Endodermal cell (in vitro differentiated cells): ENCODE results near the gene ENKUR. TPM values are rescaled to one million over a fixed set of nuclear protein-coding genes. Genes with fewer than 3 reads are reported as not detected.

Experiments used
- DNase-seq: peaks from one replicate; pipeline ENCODE4 v3.0.0-alpha.2; 2017
- H3K27ac ChIP-seq: 2 replicates; pipeline ENCODE4 v1.5.1; 2013; ENCODE audit warnings: mild to moderate bottlenecking, low read depth, low read length, moderate library complexity
- H3K27me3 ChIP-seq: 2 replicates; pipeline ENCODE4 v1.6.1; 2013; ENCODE audit warnings: mild to moderate bottlenecking, low read length, moderate library complexity; ENCODE audit not compliant: insufficient read depth, control insufficient read depth, poor library complexity, severe bottlenecking
- H3K36me3 ChIP-seq: 2 replicates; pipeline ENCODE4 v1.7.0; 2013; ENCODE audit warnings: mild to moderate bottlenecking, low read length, moderate library complexity; ENCODE audit not compliant: control insufficient read depth, insufficient read depth
- H3K4me1 ChIP-seq: one replicate; pipeline ENCODE4 v1.7.0; 2013; ENCODE audit warnings: low read length; ENCODE audit not compliant: control insufficient read depth, insufficient read depth
- H3K4me3 ChIP-seq: 2 replicates; pipeline ENCODE4 v1.5.1; 2013; ENCODE audit warnings: mild to moderate bottlenecking, low read length, moderate library complexity
- H3K9ac ChIP-seq: 2 replicates; pipeline ENCODE4 v1.6.1; 2013; ENCODE audit warnings: mild to moderate bottlenecking, low read length, moderate library complexity; ENCODE audit not compliant: poor library complexity, severe bottlenecking; ENCODE audit errors: extremely low read depth
- H3K9me3 ChIP-seq: 2 replicates; pipeline ENCODE4 v1.6.1; 2013; ENCODE audit warnings: mild to moderate bottlenecking, low read length, moderate library complexity; ENCODE audit not compliant: control insufficient read depth
- H3K27ac Mint-ChIP-seq: 2 replicates; pipeline ENCODE4 v1.8.0; 2020; ENCODE audit warnings: mixed read lengths
- H3K27me3 Mint-ChIP-seq: 2 replicates; pipeline ENCODE4 v1.8.0; 2021; ENCODE audit warnings: mild to moderate bottlenecking, mixed read lengths; ENCODE audit not compliant: insufficient read depth
- H3K36me3 Mint-ChIP-seq: 2 replicates; pipeline ENCODE4 v1.8.0; 2020; ENCODE audit warnings: low read depth, mixed read lengths
- H3K4me1 Mint-ChIP-seq: 2 replicates; pipeline ENCODE4 v1.8.0; 2020; ENCODE audit warnings: mixed read lengths
- H3K4me3 Mint-ChIP-seq: 2 replicates; pipeline ENCODE4 v1.8.0; 2020; ENCODE audit warnings: mild to moderate bottlenecking, moderate library complexity, mixed read lengths
- H3K9me3 Mint-ChIP-seq: 2 replicates; pipeline ENCODE4 v1.8.0; 2020; ENCODE audit warnings: mild to moderate bottlenecking, mixed read lengths
- CTCF ChIP-seq: fragments of 200-600 bp; sonication (generic); conservative IDR thresholded peaks from 2 replicates; pipeline ENCODE4 v1.5.0; 2021; ENCODE audit warnings: antibody characterized with exemption, mild to moderate bottlenecking
- WGBS, 2 experiments: methylation state at CpG; one replicate each; pipeline versions ENCODE4 v1.1.5 to v1.1.7; 2013; ENCODE audit warnings: missing lambda C conversion rate in 2 of 2, mixed read lengths in 1 of 2; ENCODE audit not compliant: insufficient coverage in 1 of 2, insufficient read length in 1 of 2; 5-methylcytosine and 5-hydroxymethylcytosine counted together
- total RNA-seq, 2 donors: library from RNA; stranded (reverse); fragmentation: NEBNext Ultra II Directional in 1 of 2; extraction: Animal tissue kit (Norgen Biotek cat#: 25700) in 1 of 2; gene quantifications; 2 replicates in 1 of 2; 3 replicates in 1 of 2; pipeline ENCODE4 v1.2.1, GENCODE V29; 2021

The ENKUR gene
- total RNA-seq, 2 donors from 2014 or later, result not detected

- Histone ChIP-seq H3K36me3 (no peaks in the 10 kb centered on the region), H3K9me3 (no peaks in the 10 kb centered on the region), H3K27me3 (no peaks in the 10 kb centered on the region), H3K4me1 (no peaks in the 10 kb centered on the region), H3K4me3 (peak overlapping the region; percentile 63), H3K9ac (no peak overlapping the region), H3K27ac (peak overlapping the region; percentile 96)
- Mint-ChIP-seq H3K27me3 (no peaks in the 10 kb centered on the region), H3K4me3 (peak overlapping the region; percentile 72), H3K9me3 (no peaks in the 10 kb centered on the region), H3K4me1 (peaks cover 35% of the 10 kb centered on the region), H3K36me3 (no peaks in the 10 kb centered on the region), H3K27ac (peak overlapping the region; percentile 96)
- peak; percentile 89 for DNase-seq
- WGBS, 2 experiments, result 7 to 33% methylated on average over 9 to 52 of the region's 53 CpGs
- peak; percentile 74 for TF ChIP-seq CTCF
Observed at GRCh38 chr10:24952707-24953645, 63.0 kb downstream of the ENKUR start.

- no peaks in the 10 kb centered on the region for H3K9me3 ChIP-seq
- no peaks in the 10 kb centered on the region for H3K9me3 Mint-ChIP-seq
- H3K36me3 Mint-ChIP-seq, result no peaks in the 10 kb centered on the region
- peak within 1 kb of the TSS; percentile 96 for H3K27ac Mint-ChIP-seq
- H3K27me3 ChIP-seq, result no peaks in the 10 kb centered on the region
- no peak for TF ChIP-seq CTCF
- peak within 1 kb of the TSS; percentile 72 for H3K4me3 Mint-ChIP-seq
- H3K9ac ChIP-seq, result no peak within 1 kb of the TSS
- peak; percentile 81 for DNase-seq
- WGBS, 2 experiments, result 6 to 11% methylated on average over 9 to 49 of the region's 56 CpGs
- H3K36me3 ChIP-seq, result no peaks in the 10 kb centered on the region
- peaks cover 41% of the 10 kb centered on the region for H3K4me1 Mint-ChIP-seq
- H3K4me3 ChIP-seq, result peak within 1 kb of the TSS; percentile 63
- H3K27ac ChIP-seq, result peak within 1 kb of the TSS; percentile 96
- peaks cover 6% of the 10 kb centered on the region for H3K4me1 ChIP-seq
- no peaks in the 10 kb centered on the region for H3K27me3 Mint-ChIP-seq
Observed at GRCh38 chr10:24952143-24952706, 63.7 kb downstream of the ENKUR start, which contains the start of gene PRTFDC1. TSS of gene PRTFDC1 (minus strand) at chr10:24952606. CDS start at chr10:24952575, 31 bp downstream.

- Mint-ChIP-seq H3K4me1 (peaks cover 43% of the 10 kb centered on the region), H3K9me3 (no peaks in the 10 kb centered on the region), H3K4me3 (peak overlapping the region; percentile 72), H3K27ac (peak overlapping the region; percentile 88), H3K36me3 (no peaks in the 10 kb centered on the region), H3K27me3 (no peaks in the 10 kb centered on the region)
- Histone ChIP-seq H3K36me3 (no peaks in the 10 kb centered on the region), H3K9ac (no peak overlapping the region), H3K4me3 (peak overlapping the region; percentile 54), H3K4me1 (peaks cover 7% of the 10 kb centered on the region), H3K27me3 (no peaks in the 10 kb centered on the region), H3K27ac (peak overlapping the region; percentile 96), H3K9me3 (no peaks in the 10 kb centered on the region)
- peak; percentile 91 for DNase-seq
- 32 to 45% methylated on average over 6 to 10 of the region's 10 CpGs for WGBS, 2 experiments
- TF ChIP-seq CTCF, result no peak
Observed at GRCh38 chr10:24951201-24952142, 64.5 kb downstream of the ENKUR start.
